HEK293 (cell line): ENCODE data around the gene ZNF560.
A peak's percentile ranks its signal among the peaks of the same experiment; 100 is the strongest.

Experiments used
- CTCF ChIA-PET: fragments of 350-600 bp; formaldehyde crosslinking; extraction: SDS; loops from one replicate; lab custom pipeline; 2021; ENCODE audit warnings: antibody characterized with exemption; lab: Yijun Ruan, JAX
- POLR2A ChIA-PET: fragments of 300-600 bp; formaldehyde crosslinking; extraction: SDS; loops from one replicate; lab custom pipeline; 2020; ENCODE audit warnings: antibody characterized with exemption, inconsistent platforms; lab: Yijun Ruan, JAX
- H3K27ac ChIP-seq: fragments of 200-500 bp; sonication (Bioruptor generic); 2 replicates; pipeline ENCODE4 v1.5.1; 2014; ENCODE audit warnings: low read depth, low read length, control low read depth, inconsistent platforms; ENCODE audit errors: extremely low read depth
- H3K36me3 ChIP-seq, 2 experiments: fragments of 200-500 bp in 1 of 2; sonication (Bioruptor generic) in 1 of 2; 1 replicate in 1 of 2; 2 replicates in 1 of 2; pipeline ENCODE4 v1.5.1; 2014 to 2017; ENCODE audit warnings: inconsistent platforms in 2 of 2, low read length in 2 of 2; ENCODE audit not compliant: control insufficient read depth in 2 of 2, insufficient read depth in 1 of 2
- H3K4me1 ChIP-seq: fragments of 200-500 bp; sonication (Bioruptor generic); 2 replicates; pipeline ENCODE4 v1.5.1; 2014; ENCODE audit warnings: mild to moderate bottlenecking, low read length, inconsistent platforms; ENCODE audit not compliant: control insufficient read depth, insufficient read depth
- H3K4me3 ChIP-seq: 2 replicates; pipeline ENCODE4 v1.5.1; 2011; ENCODE audit warnings: low read depth, mild to moderate bottlenecking, control low read depth, low read length, moderate library complexity
- H3K9me3 ChIP-seq: fragments of 200-500 bp; sonication (Bioruptor generic); 2 replicates; pipeline ENCODE4 v1.5.1; 2014; ENCODE audit warnings: low read depth, low read length, inconsistent platforms; ENCODE audit not compliant: control insufficient read depth, insufficient read depth
- AEBP2 ChIP-seq: fragments of 450-650 bp; formaldehyde crosslinking; IDR thresholded peaks from 2 replicates; pipeline ENCODE4 v1.5.1; 2016; ENCODE audit warnings: missing biosample characterization, missing genetic modification characterization, borderline replicate concordance
- GLIS2 ChIP-seq: fragments of 450-650 bp; formaldehyde crosslinking; IDR thresholded peaks from 2 replicates; pipeline ENCODE4 v1.5.1; 2016; ENCODE audit warnings: missing biosample characterization, missing genetic modification characterization
- SETDB1 ChIP-seq: IDR thresholded peaks from one replicate; pipeline ENCODE4 v1.6.1; 2017; ENCODE audit warnings: mild to moderate bottlenecking, low read length, moderate library complexity, mixed read lengths; ENCODE audit not compliant: insufficient read length
- YY2 ChIP-seq: fragments of 450-650 bp; formaldehyde crosslinking; IDR thresholded peaks from 2 replicates; pipeline ENCODE4 v1.5.1; 2016; ENCODE audit warnings: missing biosample characterization, missing genetic modification characterization
- ZEB2 ChIP-seq: fragments of 450-650 bp; formaldehyde crosslinking; IDR thresholded peaks from 2 replicates; pipeline ENCODE4 v1.5.1; 2016; ENCODE audit warnings: missing biosample characterization, missing genetic modification characterization
- ZNF112 ChIP-seq: fragments of 450-650 bp; formaldehyde crosslinking; IDR thresholded peaks from 2 replicates; pipeline ENCODE4 v1.5.0; 2017; ENCODE audit warnings: missing biosample characterization, missing genetic modification characterization
- ZNF16 ChIP-seq: fragments of 450-650 bp; formaldehyde crosslinking; IDR thresholded peaks from 2 replicates; pipeline ENCODE4 v1.5.1; 2016; ENCODE audit warnings: low read depth, missing biosample characterization, missing genetic modification characterization
- ZNF202 ChIP-seq: fragments of 450-650 bp; formaldehyde crosslinking; IDR thresholded peaks from 2 replicates; pipeline ENCODE4 v1.5.1; 2016; ENCODE audit warnings: missing biosample characterization, missing genetic modification characterization, borderline replicate concordance
- ZNF223 ChIP-seq: fragments of 450-650 bp; formaldehyde crosslinking; IDR thresholded peaks from 2 replicates; pipeline ENCODE4 v1.5.1; 2016; ENCODE audit warnings: missing biosample characterization, missing genetic modification characterization
- ZNF274 ChIP-seq, 2 experiments: fragments of 200-500 bp in 1 of 2; fragments of 450-650 bp in 1 of 2; sonication (Bioruptor generic) in 1 of 2; formaldehyde crosslinking in 1 of 2; IDR thresholded peaks; 2 replicates each; pipeline versions ENCODE4 v1.5.1 to v1.6.1; 2014 to 2016; ENCODE audit warnings: borderline replicate concordance in 1 of 2, inconsistent platforms in 1 of 2, low read length in 1 of 2, missing biosample characterization in 1 of 2, missing genetic modification characterization in 1 of 2
- ZNF37A ChIP-seq: fragments of 450-650 bp; IDR thresholded peaks from 2 replicates; pipeline ENCODE4 v1.5.1; 2018; ENCODE audit warnings: missing biosample characterization, missing genetic modification characterization
- ZNF555 ChIP-seq: fragments of 450-650 bp; formaldehyde crosslinking; conservative IDR thresholded peaks from 2 replicates; pipeline ENCODE4 v1.5.1; 2017; ENCODE audit warnings: missing biosample characterization, mild to moderate bottlenecking, missing genetic modification characterization, inconsistent platforms
- ZNF558 ChIP-seq: fragments of 450-650 bp; formaldehyde crosslinking; IDR thresholded peaks from 2 replicates; pipeline ENCODE4 v1.5.1; 2016; ENCODE audit warnings: missing biosample characterization, missing genetic modification characterization
- ZNF560 ChIP-seq: fragments of 450-650 bp; formaldehyde crosslinking; IDR thresholded peaks from 2 replicates; pipeline ENCODE4 v1.5.1; 2017; ENCODE audit warnings: missing biosample characterization, missing genetic modification characterization, borderline replicate concordance
- TF ChIP-seq, protein P1 (sequence below): fragments of 450-650 bp; formaldehyde crosslinking; IDR thresholded peaks from 2 replicates; pipeline ENCODE4 v1.5.1; 2016; ENCODE audit warnings: missing biosample characterization, missing genetic modification characterization
- TF ChIP-seq, protein P2 (sequence below): fragments of 450-650 bp; formaldehyde crosslinking; IDR thresholded peaks from 2 replicates; pipeline ENCODE4 v1.5.1; 2016; ENCODE audit warnings: missing biosample characterization, missing genetic modification characterization
- TF ChIP-seq, protein P3 (sequence below): fragments of 450-650 bp; formaldehyde crosslinking; IDR thresholded peaks from 2 replicates; pipeline ENCODE4 v1.5.1; 2016; ENCODE audit warnings: missing biosample characterization, missing genetic modification characterization
- TF ChIP-seq, protein P4 (sequence below): fragments of 450-650 bp; formaldehyde crosslinking; IDR thresholded peaks from 2 replicates; pipeline ENCODE4 v1.5.1; 2016; ENCODE audit warnings: missing biosample characterization, missing genetic modification characterization

The ZNF560 gene

GRCh38 chr19:9523885-9524474 lies 25.6 kb upstream of the ZNF560 start (continued):
- TF ChIP-seq, protein P1, sequence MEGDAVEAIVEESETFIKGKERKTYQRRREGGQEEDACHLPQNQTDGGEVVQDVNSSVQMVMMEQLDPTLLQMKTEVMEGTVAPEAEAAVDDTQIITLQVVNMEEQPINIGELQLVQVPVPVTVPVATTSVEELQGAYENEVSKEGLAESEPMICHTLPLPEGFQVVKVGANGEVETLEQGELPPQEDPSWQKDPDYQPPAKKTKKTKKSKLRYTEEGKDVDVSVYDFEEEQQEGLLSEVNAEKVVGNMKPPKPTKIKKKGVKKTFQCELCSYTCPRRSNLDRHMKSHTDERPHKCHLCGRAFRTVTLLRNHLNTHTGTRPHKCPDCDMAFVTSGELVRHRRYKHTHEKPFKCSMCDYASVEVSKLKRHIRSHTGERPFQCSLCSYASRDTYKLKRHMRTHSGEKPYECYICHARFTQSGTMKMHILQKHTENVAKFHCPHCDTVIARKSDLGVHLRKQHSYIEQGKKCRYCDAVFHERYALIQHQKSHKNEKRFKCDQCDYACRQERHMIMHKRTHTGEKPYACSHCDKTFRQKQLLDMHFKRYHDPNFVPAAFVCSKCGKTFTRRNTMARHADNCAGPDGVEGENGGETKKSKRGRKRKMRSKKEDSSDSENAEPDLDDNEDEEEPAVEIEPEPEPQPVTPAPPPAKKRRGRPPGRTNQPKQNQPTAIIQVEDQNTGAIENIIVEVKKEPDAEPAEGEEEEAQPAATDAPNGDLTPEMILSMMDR (tag by site-specific recombination) = no peak
- TF ChIP-seq, protein P2, sequence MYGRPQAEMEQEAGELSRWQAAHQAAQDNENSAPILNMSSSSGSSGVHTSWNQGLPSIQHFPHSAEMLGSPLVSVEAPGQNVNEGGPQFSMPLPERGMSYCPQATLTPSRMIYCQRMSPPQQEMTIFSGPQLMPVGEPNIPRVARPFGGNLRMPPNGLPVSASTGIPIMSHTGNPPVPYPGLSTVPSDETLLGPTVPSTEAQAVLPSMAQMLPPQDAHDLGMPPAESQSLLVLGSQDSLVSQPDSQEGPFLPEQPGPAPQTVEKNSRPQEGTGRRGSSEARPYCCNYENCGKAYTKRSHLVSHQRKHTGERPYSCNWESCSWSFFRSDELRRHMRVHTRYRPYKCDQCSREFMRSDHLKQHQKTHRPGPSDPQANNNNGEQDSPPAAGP (tag by site-specific recombination) = no peak
- TF ChIP-seq ZNF555 (tag by site-specific recombination) (no peak), GLIS2 (tag by site-specific recombination) (no peak), SETDB1 (peak; percentile 100)

DNA sequence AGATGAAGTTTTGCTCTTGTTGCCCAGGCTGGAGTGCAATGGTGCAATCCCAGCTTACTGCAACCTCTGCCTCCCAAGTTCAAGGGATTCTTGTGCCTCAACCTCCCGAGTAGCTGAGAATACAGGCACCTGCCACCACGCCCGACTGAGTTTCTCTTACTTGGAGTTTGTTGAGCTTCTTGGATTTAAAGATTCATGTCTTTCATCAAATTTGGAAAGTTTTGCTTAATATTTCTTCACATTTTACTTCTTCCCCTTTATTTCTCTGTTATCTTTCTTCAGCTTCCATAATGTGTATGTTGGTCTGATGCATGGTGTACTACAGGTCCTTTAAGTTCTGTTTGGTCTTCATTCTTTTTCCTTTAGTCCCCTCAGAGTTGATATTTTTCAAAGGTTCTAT lies 8.9 kb upstream of the ZNF560 start:
- H3K36me3 ChIP-seq = no peaks in the 10 kb centered on the region
- H3K9me3 ChIP-seq = no peaks in the 10 kb centered on the region
- ChIA-PET CTCF (no interaction called here), POLR2A (no interaction called here)
- TF ChIP-seq, protein P3, sequence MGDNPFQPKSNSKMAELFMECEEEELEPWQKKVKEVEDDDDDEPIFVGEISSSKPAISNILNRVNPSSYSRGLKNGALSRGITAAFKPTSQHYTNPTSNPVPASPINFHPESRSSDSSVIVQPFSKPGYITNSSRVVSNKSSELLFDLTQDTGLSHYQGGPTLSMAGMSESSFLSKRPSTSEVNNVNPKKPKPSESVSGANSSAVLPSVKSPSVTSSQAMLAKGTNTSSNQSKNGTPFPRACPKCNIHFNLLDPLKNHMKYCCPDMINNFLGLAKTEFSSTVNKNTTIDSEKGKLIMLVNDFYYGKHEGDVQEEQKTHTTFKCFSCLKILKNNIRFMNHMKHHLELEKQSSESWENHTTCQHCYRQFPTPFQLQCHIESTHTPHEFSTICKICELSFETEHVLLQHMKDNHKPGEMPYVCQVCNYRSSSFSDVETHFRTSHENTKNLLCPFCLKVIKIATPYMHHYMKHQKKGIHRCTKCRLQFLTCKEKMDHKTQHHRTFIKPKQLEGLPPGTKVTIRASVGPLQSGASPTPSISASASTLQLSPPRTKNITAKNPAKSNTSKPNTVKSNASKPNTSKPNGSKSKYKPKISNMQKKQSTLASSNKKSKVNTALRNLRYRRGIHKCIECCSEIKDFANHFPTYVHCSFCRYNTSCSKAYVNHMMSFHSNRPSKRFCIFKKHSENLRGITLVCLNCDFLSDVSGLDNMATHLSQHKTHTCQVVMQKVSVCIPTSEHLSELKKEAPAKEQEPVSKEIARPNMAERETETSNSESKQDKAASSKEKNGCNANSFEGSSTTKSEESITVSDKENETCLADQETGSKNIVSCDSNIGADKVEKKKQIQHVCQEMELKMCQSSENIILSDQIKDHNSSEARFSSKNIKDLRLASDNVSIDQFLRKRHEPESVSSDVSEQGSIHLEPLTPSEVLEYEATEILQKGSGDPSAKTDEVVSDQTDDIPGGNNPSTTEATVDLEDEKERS (tag by site-specific recombination) = no peak
- TF ChIP-seq ZNF202 = no peak
- no peak for TF ChIP-seq ZNF560 (tag by site-specific recombination)
- TF ChIP-seq ZNF274 (IDR thresholded peaks at IDR 0.05; ENCODE audit: low read length) = no peak
- no peak for TF ChIP-seq ZNF274 (tag by site-specific recombination; IDR thresholded peaks at IDR 0.05; ENCODE audit: borderline replicate concordance)
- TF ChIP-seq ZNF558 (tag by site-specific recombination) = peak; percentile 96
- H3K4me1 ChIP-seq = no peaks in the 10 kb centered on the region
- H3K4me3 ChIP-seq = no peak overlapping the region
- no peak overlapping the region for H3K27ac ChIP-seq

- ChIA-PET CTCF (interaction anchor here (0.6 kb wide), 1 partner anchor 296 kb away, joined by 3 read pairs; no protein-coding TSS in a partner anchor), POLR2A (no interaction called here)
- no peaks in the 10 kb centered on the region for H3K4me1 ChIP-seq
- H3K9me3 ChIP-seq = no peaks in the 10 kb centered on the region
- no peak overlapping the region for H3K4me3 ChIP-seq
- no peak overlapping the region for H3K27ac ChIP-seq
- H3K36me3 ChIP-seq = no peaks in the 10 kb centered on the region
- TF ChIP-seq AEBP2 (tag by site-specific recombination) (no peak), YY2 (tag by site-specific recombination) (no peak), ZNF112 (tag by site-specific recombination) (no peak), ZEB2 (tag by site-specific recombination) (no peak), ZNF223 (tag by site-specific recombination) (no peak), SETDB1 (no peak), ZNF37A (tag by site-specific recombination) (no peak), ZNF16 (tag by site-specific recombination) (no peak)
- TF ChIP-seq, protein P4, sequence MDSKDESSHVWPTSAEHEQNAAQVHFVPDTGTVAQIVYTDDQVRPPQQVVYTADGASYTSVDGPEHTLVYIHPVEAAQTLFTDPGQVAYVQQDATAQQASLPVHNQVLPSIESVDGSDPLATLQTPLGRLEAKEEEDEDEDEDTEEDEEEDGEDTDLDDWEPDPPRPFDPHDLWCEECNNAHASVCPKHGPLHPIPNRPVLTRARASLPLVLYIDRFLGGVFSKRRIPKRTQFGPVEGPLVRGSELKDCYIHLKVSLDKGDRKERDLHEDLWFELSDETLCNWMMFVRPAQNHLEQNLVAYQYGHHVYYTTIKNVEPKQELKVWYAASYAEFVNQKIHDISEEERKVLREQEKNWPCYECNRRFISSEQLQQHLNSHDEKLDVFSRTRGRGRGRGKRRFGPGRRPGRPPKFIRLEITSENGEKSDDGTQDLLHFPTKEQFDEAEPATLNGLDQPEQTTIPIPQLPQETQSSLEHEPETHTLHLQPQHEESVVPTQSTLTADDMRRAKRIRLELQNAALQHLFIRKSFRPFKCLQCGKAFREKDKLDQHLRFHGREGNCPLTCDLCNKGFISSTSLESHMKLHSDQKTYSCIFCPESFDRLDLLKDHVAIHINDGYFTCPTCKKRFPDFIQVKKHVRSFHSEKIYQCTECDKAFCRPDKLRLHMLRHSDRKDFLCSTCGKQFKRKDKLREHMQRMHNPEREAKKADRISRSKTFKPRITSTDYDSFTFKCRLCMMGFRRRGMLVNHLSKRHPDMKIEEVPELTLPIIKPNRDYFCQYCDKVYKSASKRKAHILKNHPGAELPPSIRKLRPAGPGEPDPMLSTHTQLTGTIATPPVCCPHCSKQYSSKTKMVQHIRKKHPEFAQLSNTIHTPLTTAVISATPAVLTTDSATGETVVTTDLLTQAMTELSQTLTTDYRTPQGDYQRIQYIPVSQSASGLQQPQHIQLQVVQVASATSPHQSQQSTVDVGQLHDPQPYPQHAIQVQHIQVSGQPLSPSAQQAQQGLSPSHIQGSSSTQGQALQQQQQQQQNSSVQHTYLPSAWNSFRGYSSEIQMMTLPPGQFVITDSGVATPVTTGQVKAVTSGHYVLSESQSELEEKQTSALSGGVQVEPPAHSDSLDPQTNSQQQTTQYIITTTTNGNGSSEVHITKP (tag by site-specific recombination) = no peak
- TF ChIP-seq, protein P2 (tag by site-specific recombination) = no peak
Observed at GRCh38 chr19:9500796-9501195, 2.4 kb upstream of the ZNF560 start.
